HCT116 (cell line): ENCODE measurements around the gene TLN1. TPM values are rescaled to one million over a fixed set of nuclear protein-coding genes. Genes with fewer than 3 reads are reported as not detected.
A peak's percentile ranks its signal among the peaks of the same experiment; 100 is the strongest.

Experiments used
- ATAC-seq: fragments of 200-7000 bp; cut with Tn5 transposase; 2 replicates; pipeline ENCODE4 v1.9.1; 2020; ENCODE audit warnings: mild to moderate bottlenecking, moderate library complexity
- BruUV-seq: library from RNA; stranded (reverse); fragments of 400-500 nt; replicated peaks from 2 replicates; lab custom pipeline; 2021; lab: Mats Ljungman, UMichigan
- CTCF ChIA-PET: fragments of 300-600 bp; sonication (Branson Sonifier 250); formaldehyde crosslinking; loops from one replicate; lab custom pipeline; 2021; ENCODE audit warnings: antibody characterized with exemption; lab: Charles Lee
- POLR2A ChIA-PET: fragments of 300-600, 350-600 bp; sonication (Branson Sonifier 250); formaldehyde crosslinking; loops from one replicate; lab custom pipeline; 2021; ENCODE audit warnings: antibody characterized with exemption; lab: Charles Lee
- RAD21 ChIA-PET, 2 experiments: fragments of 300-600 bp; sonication (Branson Sonifier 250); formaldehyde crosslinking; loops; one replicate each; lab custom pipeline; 2023; ENCODE audit warnings: low total read pairs in 2 of 2; ENCODE audit not compliant: uncharacterized antibody in 2 of 2, unreplicated experiment in 2 of 2, low non-redundant PET in 1 of 2; lab: Charles Lee
- DNase-seq: peaks from one replicate; pipeline ENCODE4 v3.0.0-alpha.2; 2010; ENCODE audit warnings: low read depth, low spot score
- H2AFZ ChIP-seq: fragments of 200-600 bp; shearing (Covaris generic), sonication (generic); 2 replicates; pipeline ENCODE4 v1.6.1; 2017; ENCODE audit warnings: low read depth, mixed run types, mixed read lengths, antibody characterized with exemption, low read length; ENCODE audit not compliant: poor library complexity, severe bottlenecking
- H3K27ac ChIP-seq: 2 replicates; pipeline ENCODE4 v1.5.1; 2012; ENCODE audit warnings: low read depth, low read length
- H3K27me3 ChIP-seq: fragments of 200-600 bp; sonication (generic); 2 replicates; pipeline ENCODE4 v1.6.1; 2016; ENCODE audit warnings: mixed run types, low read length, mixed read lengths; ENCODE audit not compliant: insufficient read depth
- H3K36me3 ChIP-seq, 2 experiments: fragments of 200-500 bp in 1 of 2; fragments of 200-600 bp in 1 of 2; sonication (Bioruptor generic) in 1 of 2; sonication (generic) in 1 of 2; 2 replicates each; pipeline versions ENCODE4 v1.5.1 to v1.6.1; 2014 to 2016; ENCODE audit warnings: low read length in 2 of 2, inconsistent platforms in 1 of 2, mixed read lengths in 1 of 2, mixed run types in 1 of 2; ENCODE audit not compliant: insufficient read depth in 2 of 2, control insufficient read depth in 1 of 2
- H3K4me1 ChIP-seq, 2 experiments: fragments of 200-600 bp in 1 of 2; sonication (generic) in 1 of 2; 2 replicates each; pipeline versions ENCODE4 v1.5.1 to v1.6.1; 2012 to 2017; ENCODE audit warnings: low read length in 2 of 2, inconsistent platforms in 1 of 2, mild to moderate bottlenecking in 1 of 2, mixed read lengths in 1 of 2, mixed run types in 1 of 2, moderate library complexity in 1 of 2; ENCODE audit not compliant: insufficient read depth in 2 of 2, control insufficient read depth in 1 of 2
- H3K4me2 ChIP-seq: fragments of 200-600 bp; sonication (generic); 2 replicates; pipeline ENCODE4 v1.6.1; 2017; ENCODE audit warnings: mixed run types, low read length, mixed read lengths
- H3K4me3 ChIP-seq, 2 experiments: fragments of 200-600 bp in 1 of 2; sonication (generic) in 1 of 2; replicated peaks in 1 of 2; 2 replicates each; pipeline ENCODE4 v1.5.1; 2011 to 2016; ENCODE audit warnings: low read length in 2 of 2, control low read depth in 1 of 2, low read depth in 1 of 2, mild to moderate bottlenecking in 1 of 2, mixed read lengths in 1 of 2, mixed run types in 1 of 2
- H3K79me2 ChIP-seq: fragments of 200-600 bp; sonication (generic); 2 replicates; pipeline ENCODE4 v1.6.1; 2017; ENCODE audit warnings: mild to moderate bottlenecking, mixed run types, low read length, moderate library complexity, mixed read lengths; ENCODE audit not compliant: insufficient read depth
- H3K9ac ChIP-seq: fragments of 200-600 bp; sonication (generic); 2 replicates; pipeline ENCODE4 v1.6.1; 2016; ENCODE audit warnings: low read length, mixed read lengths
- H3K9me2 ChIP-seq: fragments of 200-600 bp; sonication (generic), shearing (Covaris generic); 2 replicates; pipeline ENCODE4 v1.6.1; 2017; ENCODE audit warnings: mixed run types, mild to moderate bottlenecking, moderate library complexity; ENCODE audit not compliant: insufficient read depth
- H3K9me3 ChIP-seq, 2 experiments: fragments of 200-500 bp in 1 of 2; fragments of 200-600 bp in 1 of 2; sonication (Bioruptor generic) in 1 of 2; sonication (generic) in 1 of 2; 2 replicates each; pipeline ENCODE4 v1.6.1; 2014 to 2017; ENCODE audit warnings: low read length in 2 of 2, mixed read lengths in 2 of 2, inconsistent platforms in 1 of 2, low read depth in 1 of 2, mild to moderate bottlenecking in 1 of 2, mixed run types in 1 of 2, moderate library complexity in 1 of 2; ENCODE audit not compliant: control insufficient read depth in 1 of 2, insufficient read depth in 1 of 2
- H4K20me1 ChIP-seq: fragments of 200-600 bp; sonication (generic), shearing (Covaris generic); 2 replicates; pipeline ENCODE4 v1.6.1; 2017; ENCODE audit warnings: mixed run types, mild to moderate bottlenecking, moderate library complexity; ENCODE audit not compliant: insufficient read depth
- CBX3 ChIP-seq: IDR thresholded peaks from 2 replicates; pipeline ENCODE4 v1.6.1; 2012; ENCODE audit warnings: low read depth
- ELF1 ChIP-seq: IDR thresholded peaks from 2 replicates; pipeline ENCODE4 v1.6.1; 2012; ENCODE audit warnings: low read depth, borderline replicate concordance
- EZH2 ChIP-seq: fragments of 200-600 bp; sonication (generic); IDR thresholded peaks from 2 replicates; pipeline ENCODE4 v1.6.1; 2017; ENCODE audit warnings: antibody characterized with exemption, mixed run types
- EZH2phosphoT487 ChIP-seq: fragments of 200-600 bp; IDR thresholded peaks from 2 replicates; pipeline ENCODE4 v1.6.1; 2018; ENCODE audit warnings: antibody characterized with exemption, borderline replicate concordance
- FOSL1 ChIP-seq: IDR thresholded peaks from 2 replicates; pipeline ENCODE4 v1.6.1; 2012; ENCODE audit warnings: low read depth
- JUND ChIP-seq: IDR thresholded peaks from 2 replicates; pipeline ENCODE4 v1.6.1; 2012
- POLR2AphosphoS5 ChIP-seq: IDR thresholded peaks from 2 replicates; pipeline ENCODE4 v1.6.1; 2011; ENCODE audit warnings: mild to moderate bottlenecking, low read depth, low read length, moderate library complexity
- RAD21 ChIP-seq: IDR thresholded peaks from 2 replicates; pipeline ENCODE4 v1.6.1; 2012; ENCODE audit warnings: low read depth, mild to moderate bottlenecking
- SIN3A ChIP-seq: IDR thresholded peaks from 2 replicates; pipeline ENCODE4 v1.6.1; 2012; ENCODE audit warnings: low read depth
- YY1 ChIP-seq: IDR thresholded peaks from 2 replicates; pipeline ENCODE4 v1.6.1; 2011; ENCODE audit warnings: low read length, low read depth, moderate library complexity, mild to moderate bottlenecking; ENCODE audit not compliant: insufficient replicate concordance; ENCODE audit errors: extremely low read depth
- ZFX ChIP-seq: fragments of 450-650 bp; IDR thresholded peaks from 2 replicates; pipeline ENCODE4 v1.6.1; 2017
- ZNF274 ChIP-seq: fragments of 200-500 bp; sonication (Bioruptor generic); IDR thresholded peaks from 2 replicates; pipeline ENCODE4 v1.6.1; 2014; ENCODE audit warnings: mild to moderate bottlenecking, low read depth, low read length, inconsistent platforms
- intact Hi-C: fragments of 100-400 bp; cut with micrococcal nuclease; formaldehyde crosslinking; loops from 2 replicates; pipeline ENCODE4 v1.10.0; 2022
- total RNA-seq: library from RNA; stranded (reverse); gene quantifications from one replicate; pipeline ENCODE4 v1.2.1, GENCODE V29; 2021; ENCODE audit not compliant: unreplicated experiment
- TF ChIP-seq, protein P1 (sequence below): IDR thresholded peaks from 2 replicates; pipeline ENCODE4 v1.6.1; 2012
- TF ChIP-seq, protein P2 (sequence below): IDR thresholded peaks from 2 replicates; pipeline ENCODE4 v1.6.1; 2012
- TF ChIP-seq, protein P3 (sequence below), 3 experiments: fragments of 200-600 bp in 1 of 3; sonication (generic) in 1 of 3; IDR thresholded peaks in 2 of 3; conservative IDR thresholded peaks in 1 of 3; 2 replicates each; pipeline ENCODE4 v1.5.1; 2012 to 2017; ENCODE audit warnings: low read depth in 2 of 3, low read length in 2 of 3, antibody characterized with exemption in 1 of 3, borderline replicate concordance in 1 of 3, control low read depth in 1 of 3, mild to moderate bottlenecking in 1 of 3, mixed read lengths in 1 of 3, mixed run types in 1 of 3, moderate library complexity in 1 of 3; ENCODE audit not compliant: insufficient read depth in 1 of 3

TLN1 gene
- total RNA-seq, 1 experiment from 2014 or later: 144 TPM

DNA sequence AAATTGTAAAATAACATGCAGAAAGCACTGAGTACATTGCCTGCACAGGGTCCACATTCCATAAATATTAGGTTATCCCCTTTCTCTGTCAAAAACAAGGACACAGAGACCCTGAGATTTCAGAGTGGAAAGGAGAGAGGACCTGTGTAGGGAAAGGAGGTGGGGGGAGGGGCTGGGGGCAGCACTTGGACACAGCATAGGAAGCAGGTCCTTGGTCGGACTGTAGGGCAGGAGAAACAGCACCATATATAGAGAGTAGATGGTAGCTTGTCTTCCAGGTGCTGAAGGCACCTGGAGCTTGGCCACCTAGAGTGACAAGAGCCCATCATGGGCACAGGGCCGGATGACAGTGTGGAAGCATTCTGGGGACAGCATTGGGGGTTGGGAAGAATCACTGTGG lies 44.7 kb downstream of the TLN1 start:
- ChIA-PET POLR2A (interaction anchor here (0.5 to 4.2 kb wide), 2 partner anchors 7 to 99 kb away, joined by 3 to 15 read pairs; no protein-coding TSS in a partner anchor), CTCF (interaction anchor here (2.3 kb wide), 1 partner anchor 9 kb away, joined by 15 read pairs; no protein-coding TSS in a partner anchor), RAD21 (no interaction called here)
- Histone ChIP-seq H3K27me3 (no peaks in the 10 kb centered on the region), H3K79me2 (peaks cover 45% of the 10 kb centered on the region), H3K4me3 (no peak overlapping the region), H3K27ac (no peak overlapping the region), H4K20me1 (no peaks in the 10 kb centered on the region), H2AFZ (no peak overlapping the region), H3K4me1 (peaks cover 18 to 30% of the 10 kb centered on the region in 2 experiments), H3K9ac (no peak overlapping the region), H3K9me3 (no peaks in the 10 kb centered on the region), H3K4me2 (0 out of 2 replicates have a peak overlapping the region, but pooled peaks have one; percentile 90), H3K36me3 (peaks cover 45 to 56% of the 10 kb centered on the region in 2 experiments; a peak in 3 of 4 replicates), H3K9me2 (no peaks in the 10 kb centered on the region)
- no TSS peak for BruUV-seq
- no peak for DNase-seq
- ATAC-seq: no peak
- intact Hi-C loops: no loop called here
- no peak for TF ChIP-seq JUND
- no peak for TF ChIP-seq YY1
- TF ChIP-seq, protein P1, sequence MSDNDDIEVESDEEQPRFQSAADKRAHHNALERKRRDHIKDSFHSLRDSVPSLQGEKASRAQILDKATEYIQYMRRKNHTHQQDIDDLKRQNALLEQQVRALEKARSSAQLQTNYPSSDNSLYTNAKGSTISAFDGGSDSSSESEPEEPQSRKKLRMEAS: no peak
- TF ChIP-seq ELF1: no peak
- TF ChIP-seq CBX3: no peak
- TF ChIP-seq, protein P2, sequence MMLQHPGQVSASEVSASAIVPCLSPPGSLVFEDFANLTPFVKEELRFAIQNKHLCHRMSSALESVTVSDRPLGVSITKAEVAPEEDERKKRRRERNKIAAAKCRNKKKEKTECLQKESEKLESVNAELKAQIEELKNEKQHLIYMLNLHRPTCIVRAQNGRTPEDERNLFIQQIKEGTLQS: no peak
- TF ChIP-seq EZH2: no peak
- TF ChIP-seq FOSL1: no peak
- no peak for TF ChIP-seq RAD21
- no peak for TF ChIP-seq ZNF274
- TF ChIP-seq ZFX: no peak
- no peak for TF ChIP-seq SIN3A
- no peak for TF ChIP-seq POLR2AphosphoS5
- TF ChIP-seq EZH2phosphoT487: no peak
- TF ChIP-seq, protein P3, sequence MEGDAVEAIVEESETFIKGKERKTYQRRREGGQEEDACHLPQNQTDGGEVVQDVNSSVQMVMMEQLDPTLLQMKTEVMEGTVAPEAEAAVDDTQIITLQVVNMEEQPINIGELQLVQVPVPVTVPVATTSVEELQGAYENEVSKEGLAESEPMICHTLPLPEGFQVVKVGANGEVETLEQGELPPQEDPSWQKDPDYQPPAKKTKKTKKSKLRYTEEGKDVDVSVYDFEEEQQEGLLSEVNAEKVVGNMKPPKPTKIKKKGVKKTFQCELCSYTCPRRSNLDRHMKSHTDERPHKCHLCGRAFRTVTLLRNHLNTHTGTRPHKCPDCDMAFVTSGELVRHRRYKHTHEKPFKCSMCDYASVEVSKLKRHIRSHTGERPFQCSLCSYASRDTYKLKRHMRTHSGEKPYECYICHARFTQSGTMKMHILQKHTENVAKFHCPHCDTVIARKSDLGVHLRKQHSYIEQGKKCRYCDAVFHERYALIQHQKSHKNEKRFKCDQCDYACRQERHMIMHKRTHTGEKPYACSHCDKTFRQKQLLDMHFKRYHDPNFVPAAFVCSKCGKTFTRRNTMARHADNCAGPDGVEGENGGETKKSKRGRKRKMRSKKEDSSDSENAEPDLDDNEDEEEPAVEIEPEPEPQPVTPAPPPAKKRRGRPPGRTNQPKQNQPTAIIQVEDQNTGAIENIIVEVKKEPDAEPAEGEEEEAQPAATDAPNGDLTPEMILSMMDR (IDR thresholded peaks at IDR 0.05 in 2 of 3, conservative IDR thresholded peaks at IDR 0.05 in 1 of 3; ENCODE audit: borderline replicate concordance in 1 of 3, insufficient read depth in 1 of 3, low read depth in 2 of 3, low read length in 2 of 3): no peak
